Keratinocyte (primary cell): ENCODE results near the gene WNT1. TPM values are rescaled to one million over a fixed set of nuclear protein-coding genes. Genes with fewer than 3 reads are reported as not detected.

Experiments
- DNase-seq: peaks from one replicate; pipeline ENCODE4 v3.0.0-alpha.2; 2011; ENCODE audit warnings: low read depth, missing footprints, low spot score
- FAIRE-seq: peaks from 2 replicates; lab custom pipeline; 2011; peaks lifted over from hg19 to GRCh38; lab: Jason Lieb, UNC
- H2AFZ ChIP-seq: 2 replicates; pipeline ENCODE4 v1.6.0; 2012; ENCODE audit warnings: low read length, control low read depth, inconsistent platforms; ENCODE audit not compliant: control insufficient read depth
- H3K27ac ChIP-seq: 2 replicates; pipeline ENCODE4 v1.5.1; 2011; ENCODE audit warnings: low read length; ENCODE audit not compliant: control insufficient read depth, insufficient read depth
- H3K27me3 ChIP-seq: 3 replicates; pipeline ENCODE4 v1.6.0; 2011; ENCODE audit warnings: low read length; ENCODE audit not compliant: control insufficient read depth, insufficient read depth; ENCODE audit errors: extremely low read depth
- H3K36me3 ChIP-seq, 2 experiments: 2 replicates in 1 of 2; 3 replicates in 1 of 2; pipeline ENCODE4 v1.5.1; 2011; ENCODE audit warnings: low read length in 2 of 2, mild to moderate bottlenecking in 1 of 2; ENCODE audit not compliant: control insufficient read depth in 2 of 2, insufficient read depth in 2 of 2; ENCODE audit errors: extremely low read depth in 1 of 2
- H3K4me1 ChIP-seq: 3 replicates; pipeline ENCODE4 v1.5.1; 2011; ENCODE audit warnings: low read length; ENCODE audit not compliant: control insufficient read depth, insufficient read depth; ENCODE audit errors: extremely low read depth
- H3K4me2 ChIP-seq: 3 replicates; pipeline ENCODE4 v1.6.0; 2011; ENCODE audit warnings: low read depth, low read length; ENCODE audit not compliant: control insufficient read depth, insufficient read depth; ENCODE audit errors: extremely low read depth
- H3K4me3 ChIP-seq, 3 experiments: fragments of 200-600 bp in 1 of 3; sonication (generic) in 1 of 3; 2 replicates in 2 of 3; 3 replicates in 1 of 3; pipeline ENCODE4 v1.5.1; 2011 to 2016; ENCODE audit warnings: low read length in 3 of 3, mild to moderate bottlenecking in 3 of 3, control low read depth in 2 of 3, inconsistent platforms in 1 of 3, low read depth in 1 of 3, mixed read lengths in 1 of 3, mixed run types in 1 of 3, moderate library complexity in 1 of 3; ENCODE audit not compliant: control insufficient read depth in 2 of 3, insufficient read depth in 2 of 3; ENCODE audit errors: extremely low read depth in 1 of 3
- H3K79me2 ChIP-seq: 2 replicates; pipeline ENCODE4 v1.6.0; 2012; ENCODE audit warnings: low read length; ENCODE audit not compliant: control insufficient read depth, insufficient read depth
- H3K9ac ChIP-seq: 3 replicates; pipeline ENCODE4 v1.6.0; 2011; ENCODE audit warnings: low read length; ENCODE audit not compliant: control insufficient read depth, insufficient read depth; ENCODE audit errors: extremely low read depth
- H3K9me1 ChIP-seq: 3 replicates; pipeline ENCODE4 v1.6.0; 2011; ENCODE audit warnings: low read length; ENCODE audit not compliant: control insufficient read depth, insufficient read depth; ENCODE audit errors: extremely low read depth
- H3K9me3 ChIP-seq: 2 replicates; pipeline ENCODE4 v1.5.1; 2012; ENCODE audit warnings: low read depth, low read length; ENCODE audit not compliant: control insufficient read depth
- H4K20me1 ChIP-seq: 3 replicates; pipeline ENCODE4 v1.6.0; 2011; ENCODE audit warnings: low read length; ENCODE audit not compliant: control insufficient read depth, insufficient read depth; ENCODE audit errors: extremely low read depth
- EZH2 ChIP-seq: IDR thresholded peaks from one replicate; pipeline ENCODE4 v1.6.1; 2012; ENCODE audit warnings: inconsistent platforms, mild to moderate bottlenecking, low read length, moderate library complexity
- dilution Hi-C: fragments of 300-500 bp; cut with MboI; formaldehyde crosslinking; loops from one replicate; pipeline ENCODE4 v1.7.0; 2020; ENCODE audit warnings: low sequenced_read_pairs; ENCODE audit not compliant: extremely low pct_ligation_motif_present
- polyA minus RNA-seq, 3 experiments: library from RNA; depleted of rRNA, polyadenylated mRNA; stranded (reverse); fragments of >200 nt; gene quantifications; 1 replicate in 1 of 3; 2 replicates in 1 of 3; 3 replicates in 1 of 3; pipeline ENCODE4 v1.2.3, GENCODE V29; 2011
- polyA plus RNA-seq, 5 experiments: library from polyadenylated mRNA; depleted of rRNA in 3 of 5; stranded (reverse) in 3 of 5; stranded (forward) in 1 of 5; unstranded in 1 of 5; fragments of >200 nt; gene quantifications; 1 replicate in 1 of 5; 2 replicates in 3 of 5; 3 replicates in 1 of 5; pipeline versions ENCODE4 v1.2.1 to v1.2.3, GENCODE V29; 2011 to 2012; ENCODE audit warnings: missing spikeins in 2 of 5, low read depth in 1 of 5, low replicate concordance in 1 of 5
- TF ChIP-seq, protein P1 (sequence below), 3 experiments: IDR thresholded peaks in 1 of 3; conservative IDR thresholded peaks in 1 of 3; optimal IDR thresholded peaks in 1 of 3; 2 replicates in 2 of 3; 3 replicates in 1 of 3; pipeline versions ENCODE3 to v1.5.1; 2011; ENCODE audit warnings: low read length in 3 of 3, mild to moderate bottlenecking in 3 of 3, moderate library complexity in 2 of 3, control low read depth in 1 of 3, inconsistent platforms in 1 of 3; ENCODE audit not compliant: insufficient read depth in 2 of 3; ENCODE audit errors: extremely low read depth in 1 of 3

WNT1 gene
- polyA plus RNA-seq (not detected in 3 replicates), polyA minus RNA-seq (not detected in 3 replicates)
- polyA plus RNA-seq (2011; ENCODE audit: low read depth): not detected
- polyA plus RNA-seq (2011; cell fraction: cytosol; rRNA removed): not detected in 2 replicates
- polyA plus RNA-seq (2011; cell fraction: nucleus; rRNA removed): not detected in 2 replicates
- polyA plus RNA-seq (2012; ENCODE audit: low replicate concordance): not detected in 2 replicates
- polyA minus RNA-seq (2011; cell fraction: cytosol; rRNA and poly(A)+ RNA removed): not detected
- not detected in 2 replicates for polyA minus RNA-seq (2011; cell fraction: nucleus; rRNA and poly(A)+ RNA removed)

DNA sequence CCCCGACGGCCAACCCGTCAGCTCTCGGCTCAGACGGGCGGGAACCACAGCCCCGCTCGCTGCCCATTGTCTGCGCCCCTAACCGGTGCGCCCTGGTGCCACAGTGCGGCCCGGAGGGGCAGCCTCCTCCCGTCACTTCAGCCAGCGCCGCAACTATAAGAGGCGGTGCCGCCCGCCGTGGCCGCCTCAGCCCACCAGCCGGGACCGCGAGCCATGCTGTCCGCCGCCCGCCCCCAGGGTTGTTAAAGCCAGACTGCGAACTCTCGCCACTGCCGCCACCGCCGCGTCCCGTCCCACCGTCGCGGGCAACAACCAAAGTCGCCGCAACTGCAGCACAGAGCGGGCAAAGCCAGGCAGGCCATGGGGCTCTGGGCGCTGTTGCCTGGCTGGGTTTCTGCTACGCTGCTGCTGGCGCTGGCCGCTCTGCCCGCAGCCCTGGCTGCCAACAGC lies at the start of gene WNT1:
TSS of gene WNT1 (plus strand) at position 32 of the 450 bp plus-strand sequence. CDS start at position 361, 329 bp downstream.
- Histone ChIP-seq H3K9me3 (no peaks in the 10 kb centered on the region), H3K79me2 (no peaks in the 10 kb centered on the region), H4K20me1 (no peaks in the 10 kb centered on the region), H3K27me3 (peaks cover 77% of the 10 kb centered on the region), H3K4me1 (peaks cover 18% of the 10 kb centered on the region), H2AFZ (no peak within 1 kb of the TSS), H3K9ac (no peak within 1 kb of the TSS), H3K9me1 (no peaks in the 10 kb centered on the region), H3K36me3 (no peaks in the 10 kb centered on the region), H3K4me2 (peak within 1 kb of the TSS; percentile 78), H3K27ac (no peak within 1 kb of the TSS), H3K4me3 (no peak within 1 kb of the TSS)
- dilution Hi-C loops: no loop called here
- TF ChIP-seq, protein P1, sequence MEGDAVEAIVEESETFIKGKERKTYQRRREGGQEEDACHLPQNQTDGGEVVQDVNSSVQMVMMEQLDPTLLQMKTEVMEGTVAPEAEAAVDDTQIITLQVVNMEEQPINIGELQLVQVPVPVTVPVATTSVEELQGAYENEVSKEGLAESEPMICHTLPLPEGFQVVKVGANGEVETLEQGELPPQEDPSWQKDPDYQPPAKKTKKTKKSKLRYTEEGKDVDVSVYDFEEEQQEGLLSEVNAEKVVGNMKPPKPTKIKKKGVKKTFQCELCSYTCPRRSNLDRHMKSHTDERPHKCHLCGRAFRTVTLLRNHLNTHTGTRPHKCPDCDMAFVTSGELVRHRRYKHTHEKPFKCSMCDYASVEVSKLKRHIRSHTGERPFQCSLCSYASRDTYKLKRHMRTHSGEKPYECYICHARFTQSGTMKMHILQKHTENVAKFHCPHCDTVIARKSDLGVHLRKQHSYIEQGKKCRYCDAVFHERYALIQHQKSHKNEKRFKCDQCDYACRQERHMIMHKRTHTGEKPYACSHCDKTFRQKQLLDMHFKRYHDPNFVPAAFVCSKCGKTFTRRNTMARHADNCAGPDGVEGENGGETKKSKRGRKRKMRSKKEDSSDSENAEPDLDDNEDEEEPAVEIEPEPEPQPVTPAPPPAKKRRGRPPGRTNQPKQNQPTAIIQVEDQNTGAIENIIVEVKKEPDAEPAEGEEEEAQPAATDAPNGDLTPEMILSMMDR (optimal IDR thresholded peaks at IDR 0.05 in 1 of 3, IDR thresholded peaks at IDR 0.05 in 1 of 3, conservative IDR thresholded peaks at IDR 0.05 in 1 of 3; ENCODE audit: extremely low read depth in 1 of 3, insufficient read depth in 2 of 3, low read length in 3 of 3): no peak
- peak; percentile 99 for TF ChIP-seq EZH2
- DNase-seq: no peak
- no peak for FAIRE-seq

DNA sequence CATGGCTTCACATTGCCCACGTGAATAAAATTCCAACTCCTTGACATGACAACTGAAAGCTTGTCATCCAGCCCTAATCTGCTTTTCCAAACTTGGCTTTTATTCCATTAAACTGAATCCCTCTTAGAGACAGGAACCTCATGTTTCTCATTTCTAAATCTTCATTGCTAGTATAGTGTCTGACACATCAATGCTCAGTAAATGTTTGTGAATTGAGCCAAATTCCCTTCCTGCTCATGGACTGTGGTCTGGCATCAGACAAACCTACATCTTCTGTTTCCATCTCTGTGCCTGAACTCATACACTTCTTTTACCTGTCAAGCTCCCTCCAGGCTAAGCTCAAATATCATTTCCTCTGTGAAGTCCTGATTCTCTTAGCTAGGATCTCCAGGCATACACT lies 48.6 kb upstream of the WNT1 start:
- dilution Hi-C loops: no loop called here
- Histone ChIP-seq H3K79me2 (no peaks in the 10 kb centered on the region), H3K36me3 (peaks cover 26 to 31% of the 10 kb centered on the region in 2 experiments)

More for the DNA sequence above, 48.6 kb upstream of the WNT1 start:
- Histone ChIP-seq H4K20me1 (no peaks in the 10 kb centered on the region), H3K4me1 (peaks cover 4% of the 10 kb centered on the region), H3K4me3 (no peak overlapping the region), H3K9me3 (no peaks in the 10 kb centered on the region), H3K27ac (no peak overlapping the region), H3K9me1 (no peaks in the 10 kb centered on the region), H3K4me2 (no peak overlapping the region), H2AFZ (no peak overlapping the region), H3K9ac (no peak overlapping the region), H3K27me3 (no peaks in the 10 kb centered on the region)
- DNase-seq (no peak), FAIRE-seq (no peak)
- TF ChIP-seq, protein P1 (optimal IDR thresholded peaks at IDR 0.05 in 1 of 3, IDR thresholded peaks at IDR 0.05 in 1 of 3, conservative IDR thresholded peaks at IDR 0.05 in 1 of 3; ENCODE audit: extremely low read depth in 1 of 3, insufficient read depth in 2 of 3, low read length in 3 of 3): no peak
- TF ChIP-seq EZH2: no peak
